Measurements from ENCODE around the gene SYMPK. TPM values are rescaled to one million over a fixed set of nuclear protein-coding genes. Genes with fewer than 3 reads are reported as not detected.

The SYMPK gene
- total RNA-seq, 2 donors from 2014 or later, result 55.7 to 101 TPM

DNA sequence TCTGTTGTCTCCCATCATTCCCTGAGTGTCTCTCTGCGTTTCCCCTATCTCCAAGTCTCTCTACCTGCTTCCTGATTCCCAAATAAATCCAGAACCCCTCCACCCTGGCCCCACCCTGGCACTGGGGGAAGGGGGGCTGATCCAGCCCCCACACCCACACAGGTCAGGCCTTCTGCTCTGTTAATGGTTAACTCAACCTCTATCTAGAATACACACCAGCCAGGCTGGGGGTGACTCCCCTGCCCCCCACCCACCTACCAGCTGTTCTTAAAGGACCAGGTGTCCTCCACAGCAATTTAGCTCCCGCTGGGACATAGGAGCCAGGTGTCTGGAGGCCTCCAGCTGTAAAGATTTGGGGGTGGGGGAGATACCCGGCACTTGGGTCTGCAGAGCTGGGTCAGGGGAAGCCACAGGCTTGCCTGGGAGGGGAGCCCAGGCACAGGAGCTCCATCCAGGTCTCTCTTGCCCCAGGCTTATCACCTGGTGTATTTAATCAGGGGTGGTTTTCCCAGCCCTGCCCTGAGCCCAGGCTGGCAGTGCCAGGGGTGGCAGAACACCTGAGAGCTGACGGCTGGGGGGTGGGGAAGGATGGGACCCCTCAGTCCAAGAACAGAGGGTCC is 19.1 kb upstream of the SYMPK start:
- peak overlapping the region; percentile 16 for H3K4me3 ChIP-seq
- peak overlapping the region; percentile 75 for H3K27ac ChIP-seq
- H3K36me3 ChIP-seq, result no peaks in the 10 kb centered on the region
- peaks cover 25% of the 10 kb centered on the region for H3K4me1 ChIP-seq
- no peaks in the 10 kb centered on the region for H3K27me3 ChIP-seq
- no peaks in the 10 kb centered on the region for H3K9me3 ChIP-seq
- DNase-seq, result peak; percentile 86
- H3K9ac ChIP-seq (ENCODE audit: low read depth in 2 of 2, low read length in 2 of 2), result peak overlapping the region in 1 of 2 donors; percentile 90
- TF ChIP-seq, protein P1, sequence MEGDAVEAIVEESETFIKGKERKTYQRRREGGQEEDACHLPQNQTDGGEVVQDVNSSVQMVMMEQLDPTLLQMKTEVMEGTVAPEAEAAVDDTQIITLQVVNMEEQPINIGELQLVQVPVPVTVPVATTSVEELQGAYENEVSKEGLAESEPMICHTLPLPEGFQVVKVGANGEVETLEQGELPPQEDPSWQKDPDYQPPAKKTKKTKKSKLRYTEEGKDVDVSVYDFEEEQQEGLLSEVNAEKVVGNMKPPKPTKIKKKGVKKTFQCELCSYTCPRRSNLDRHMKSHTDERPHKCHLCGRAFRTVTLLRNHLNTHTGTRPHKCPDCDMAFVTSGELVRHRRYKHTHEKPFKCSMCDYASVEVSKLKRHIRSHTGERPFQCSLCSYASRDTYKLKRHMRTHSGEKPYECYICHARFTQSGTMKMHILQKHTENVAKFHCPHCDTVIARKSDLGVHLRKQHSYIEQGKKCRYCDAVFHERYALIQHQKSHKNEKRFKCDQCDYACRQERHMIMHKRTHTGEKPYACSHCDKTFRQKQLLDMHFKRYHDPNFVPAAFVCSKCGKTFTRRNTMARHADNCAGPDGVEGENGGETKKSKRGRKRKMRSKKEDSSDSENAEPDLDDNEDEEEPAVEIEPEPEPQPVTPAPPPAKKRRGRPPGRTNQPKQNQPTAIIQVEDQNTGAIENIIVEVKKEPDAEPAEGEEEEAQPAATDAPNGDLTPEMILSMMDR (IDR thresholded peaks at IDR 0.05), result no peak
- intact Hi-C loops (cut with DNase I), result loop anchor here (10.0 kb wide), 1 partner anchor 67 kb away; the partner anchor contains the start of gene RSPH6A

DNA sequence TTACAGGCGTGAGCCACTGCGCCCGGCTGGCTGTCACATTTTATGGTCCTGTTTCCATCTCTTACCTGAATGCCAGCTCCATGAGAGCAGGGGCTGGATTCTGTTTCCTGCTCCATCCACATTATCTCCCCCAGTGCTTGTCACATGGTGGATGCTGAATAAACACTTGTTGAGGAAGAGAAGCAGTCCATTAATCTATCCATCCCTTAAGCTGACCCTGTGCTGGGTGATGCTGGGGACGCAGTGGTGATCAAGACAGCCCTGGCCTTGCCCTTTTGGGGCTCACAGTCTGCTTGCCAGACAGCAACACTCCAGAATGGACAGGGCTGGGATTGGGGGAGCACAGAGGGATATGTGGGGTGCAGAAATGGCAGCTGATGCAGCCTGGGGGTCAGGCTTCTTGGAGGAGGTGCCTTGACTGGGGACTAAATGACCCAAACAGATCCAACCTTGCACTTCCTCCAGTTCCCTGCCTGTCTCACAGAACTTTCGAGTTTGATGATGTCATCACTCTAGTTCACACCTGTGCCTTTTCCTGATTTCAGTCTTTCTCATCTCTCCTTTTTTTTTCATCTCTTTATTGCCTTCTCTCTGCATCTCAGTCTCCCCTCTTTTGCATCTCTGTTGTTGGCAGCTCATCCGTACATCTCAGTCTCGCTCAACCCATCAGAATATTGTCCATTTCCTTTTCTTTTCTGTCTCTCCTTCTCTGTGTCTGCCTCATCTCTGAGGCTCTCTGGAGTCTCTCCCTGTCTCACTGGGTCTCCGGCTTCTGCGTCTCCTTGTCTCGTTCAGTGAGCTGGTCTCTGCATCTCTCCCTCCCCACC is 18.3 kb upstream of the SYMPK start:
- Histone ChIP-seq H3K36me3 (no peaks in the 10 kb centered on the region), H3K4me1 (peaks cover 30% of the 10 kb centered on the region), H3K9ac (ENCODE audit: low read depth in 2 of 2, low read length in 2 of 2) (peak overlapping the region in 1 of 2 donors; percentile 90), H3K4me3 (no peak overlapping the region), H3K9me3 (no peaks in the 10 kb centered on the region), H3K27ac (peak overlapping the region; percentile 75), H3K27me3 (no peaks in the 10 kb centered on the region)
- TF ChIP-seq, protein P1 (IDR thresholded peaks at IDR 0.05), result no peak
- peak; percentile 42 for DNase-seq
- intact Hi-C loops (cut with DNase I), result loop anchor here (10.0 kb wide), 1 partner anchor 66 kb away; the partner anchor contains the start of gene RSPH6A

DNA sequence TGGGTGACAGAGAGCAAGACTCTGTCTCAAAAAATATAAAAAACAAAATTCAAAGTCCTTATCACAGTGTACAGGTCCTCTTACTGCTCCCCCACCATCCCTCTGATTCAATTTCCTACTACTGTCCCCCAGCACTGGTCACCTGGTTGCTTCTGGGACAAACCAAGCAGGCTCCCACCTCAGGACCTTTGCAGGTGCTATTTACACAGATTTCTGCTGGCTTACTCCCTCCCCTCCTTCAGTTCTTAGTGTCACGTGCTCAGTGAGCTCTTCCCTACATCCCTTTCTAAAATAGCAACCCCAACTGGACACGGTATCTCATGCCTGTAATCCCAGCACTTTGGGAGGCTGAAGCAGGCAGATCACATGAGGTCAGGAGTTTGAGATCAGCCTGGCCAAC is 17.0 kb upstream of the SYMPK start:
- no peaks in the 10 kb centered on the region for H3K9me3 ChIP-seq
- TF ChIP-seq, protein P1 (IDR thresholded peaks at IDR 0.05), result no peak
- no peak overlapping the region for H3K4me3 ChIP-seq
- H3K27me3 ChIP-seq, result no peaks in the 10 kb centered on the region
- intact Hi-C loops (cut with DNase I), result loop anchor here (10.0 kb wide), 1 partner anchor 65 kb away; the partner anchor contains the start of gene RSPH6A
- peak overlapping the region; percentile 75 for H3K27ac ChIP-seq
- no peak overlapping the region for H3K9ac ChIP-seq (ENCODE audit: low read depth in 2 of 2, low read length in 2 of 2)
- H3K36me3 ChIP-seq, result no peaks in the 10 kb centered on the region
- DNase-seq, result no peak
- H3K4me1 ChIP-seq, result peaks cover 26% of the 10 kb centered on the region

DNA sequence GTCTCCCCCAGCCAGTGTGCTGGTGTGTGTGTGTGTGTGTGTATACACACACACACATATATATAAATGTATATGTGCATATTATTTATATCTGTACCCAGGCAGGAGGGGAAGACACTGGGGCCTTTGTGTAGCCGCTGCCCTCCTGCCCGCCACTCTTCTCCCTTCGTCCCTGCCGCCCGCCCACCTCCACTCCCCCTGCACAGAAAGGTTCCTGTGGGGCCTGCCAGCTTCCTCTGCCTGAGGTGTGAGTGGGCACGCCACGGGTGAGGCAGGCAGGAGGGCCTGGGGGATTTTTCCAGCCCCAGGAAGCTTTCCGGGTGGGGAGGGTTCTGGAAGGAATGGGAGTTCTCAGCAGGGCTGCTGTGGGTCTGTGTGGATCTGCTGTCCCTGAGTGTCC is 16.1 kb upstream of the SYMPK start:
- peaks cover 17% of the 10 kb centered on the region for H3K4me1 ChIP-seq
- peak overlapping the region in 1 of 2 donors; percentile 30 for H3K9ac ChIP-seq (ENCODE audit: low read depth in 2 of 2, low read length in 2 of 2)
- no peaks in the 10 kb centered on the region for H3K9me3 ChIP-seq

More for the DNA sequence above, 16.1 kb upstream of the SYMPK start:
- DNase-seq, result no peak
- Histone ChIP-seq H3K27me3 (no peaks in the 10 kb centered on the region), H3K4me3 (no peak overlapping the region), H3K36me3 (no peaks in the 10 kb centered on the region), H3K27ac (peak overlapping the region; percentile 15)
- intact Hi-C loops (cut with DNase I), result no loop called here
- TF ChIP-seq, protein P1 (IDR thresholded peaks at IDR 0.05), result no peak
